Keratinocyte (primary cell): ENCODE measurements around the gene SHC1. TPM values are rescaled to one million over a fixed set of nuclear protein-coding genes. Genes with fewer than 3 reads are reported as not detected.

Experiments
- DNase-seq: peaks from one replicate; pipeline ENCODE4 v3.0.0-alpha.2; 2011; ENCODE audit warnings: low read depth, missing footprints, low spot score
- FAIRE-seq: peaks from 2 replicates; lab custom pipeline; 2011; peaks lifted over from hg19 to GRCh38; lab: Jason Lieb, UNC
- H2AFZ ChIP-seq: 2 replicates; pipeline ENCODE4 v1.6.0; 2012; ENCODE audit warnings: low read length, control low read depth, inconsistent platforms; ENCODE audit not compliant: control insufficient read depth
- H3K27ac ChIP-seq: 2 replicates; pipeline ENCODE4 v1.5.1; 2011; ENCODE audit warnings: low read length; ENCODE audit not compliant: control insufficient read depth, insufficient read depth
- H3K27me3 ChIP-seq: 3 replicates; pipeline ENCODE4 v1.6.0; 2011; ENCODE audit warnings: low read length; ENCODE audit not compliant: control insufficient read depth, insufficient read depth; ENCODE audit errors: extremely low read depth
- H3K36me3 ChIP-seq, 2 experiments: 2 replicates in 1 of 2; 3 replicates in 1 of 2; pipeline ENCODE4 v1.5.1; 2011; ENCODE audit warnings: low read length in 2 of 2, mild to moderate bottlenecking in 1 of 2; ENCODE audit not compliant: control insufficient read depth in 2 of 2, insufficient read depth in 2 of 2; ENCODE audit errors: extremely low read depth in 1 of 2
- H3K4me1 ChIP-seq: 3 replicates; pipeline ENCODE4 v1.5.1; 2011; ENCODE audit warnings: low read length; ENCODE audit not compliant: control insufficient read depth, insufficient read depth; ENCODE audit errors: extremely low read depth
- H3K4me2 ChIP-seq: 3 replicates; pipeline ENCODE4 v1.6.0; 2011; ENCODE audit warnings: low read depth, low read length; ENCODE audit not compliant: control insufficient read depth, insufficient read depth; ENCODE audit errors: extremely low read depth
- H3K4me3 ChIP-seq, 3 experiments: fragments of 200-600 bp in 1 of 3; sonication (generic) in 1 of 3; 2 replicates in 2 of 3; 3 replicates in 1 of 3; pipeline ENCODE4 v1.5.1; 2011 to 2016; ENCODE audit warnings: low read length in 3 of 3, mild to moderate bottlenecking in 3 of 3, control low read depth in 2 of 3, inconsistent platforms in 1 of 3, low read depth in 1 of 3, mixed read lengths in 1 of 3, mixed run types in 1 of 3, moderate library complexity in 1 of 3; ENCODE audit not compliant: control insufficient read depth in 2 of 3, insufficient read depth in 2 of 3; ENCODE audit errors: extremely low read depth in 1 of 3
- H3K79me2 ChIP-seq: 2 replicates; pipeline ENCODE4 v1.6.0; 2012; ENCODE audit warnings: low read length; ENCODE audit not compliant: control insufficient read depth, insufficient read depth
- H3K9ac ChIP-seq: 3 replicates; pipeline ENCODE4 v1.6.0; 2011; ENCODE audit warnings: low read length; ENCODE audit not compliant: control insufficient read depth, insufficient read depth; ENCODE audit errors: extremely low read depth
- H3K9me1 ChIP-seq: 3 replicates; pipeline ENCODE4 v1.6.0; 2011; ENCODE audit warnings: low read length; ENCODE audit not compliant: control insufficient read depth, insufficient read depth; ENCODE audit errors: extremely low read depth
- H3K9me3 ChIP-seq: 2 replicates; pipeline ENCODE4 v1.5.1; 2012; ENCODE audit warnings: low read depth, low read length; ENCODE audit not compliant: control insufficient read depth
- H4K20me1 ChIP-seq: 3 replicates; pipeline ENCODE4 v1.6.0; 2011; ENCODE audit warnings: low read length; ENCODE audit not compliant: control insufficient read depth, insufficient read depth; ENCODE audit errors: extremely low read depth
- CTCF ChIP-seq, 3 experiments: IDR thresholded peaks in 1 of 3; conservative IDR thresholded peaks in 1 of 3; optimal IDR thresholded peaks in 1 of 3; 2 replicates in 2 of 3; 3 replicates in 1 of 3; pipeline versions ENCODE3 to v1.5.1; 2011; ENCODE audit warnings: low read length in 3 of 3, mild to moderate bottlenecking in 3 of 3, moderate library complexity in 2 of 3, control low read depth in 1 of 3, inconsistent platforms in 1 of 3; ENCODE audit not compliant: insufficient read depth in 2 of 3; ENCODE audit errors: extremely low read depth in 1 of 3
- EZH2 ChIP-seq: IDR thresholded peaks from one replicate; pipeline ENCODE4 v1.6.1; 2012; ENCODE audit warnings: inconsistent platforms, mild to moderate bottlenecking, low read length, moderate library complexity
- dilution Hi-C: fragments of 300-500 bp; cut with MboI; formaldehyde crosslinking; loops from one replicate; pipeline ENCODE4 v1.7.0; 2020; ENCODE audit warnings: low sequenced_read_pairs; ENCODE audit not compliant: extremely low pct_ligation_motif_present
- polyA plus RNA-seq, 5 experiments: library from polyadenylated mRNA; depleted of rRNA in 3 of 5; stranded (reverse) in 3 of 5; stranded (forward) in 1 of 5; unstranded in 1 of 5; fragments of >200 nt; gene quantifications; 1 replicate in 1 of 5; 2 replicates in 3 of 5; 3 replicates in 1 of 5; pipeline versions ENCODE4 v1.2.1 to v1.2.3, GENCODE V29; 2011 to 2012; ENCODE audit warnings: missing spikeins in 2 of 5, low read depth in 1 of 5, low replicate concordance in 1 of 5

Gene SHC1
- polyA plus RNA-seq, 1 donor (not counting 4 experiments of a cell fraction or from before 2014, with no cell fraction given), result 245 TPM

- Histone ChIP-seq H3K9me3 (no peaks in the 10 kb centered on the region), H3K9me1 (no peaks in the 10 kb centered on the region), H2AFZ (no peak overlapping the region), H3K27ac (no peak overlapping the region), H3K27me3 (no peaks in the 10 kb centered on the region), H3K4me3 (no peak overlapping the region), H3K4me2 (no peak overlapping the region), H3K9ac (no peak overlapping the region), H4K20me1 (no peaks in the 10 kb centered on the region), H3K36me3 (no peaks in the 10 kb centered on the region), H3K4me1 (peaks cover 14% of the 10 kb centered on the region), H3K79me2 (peaks cover 7% of the 10 kb centered on the region)
- DNase-seq (no peak), FAIRE-seq (no peak)
- TF ChIP-seq EZH2 (no peak), CTCF (optimal IDR thresholded peaks at IDR 0.05 in 1 of 3, IDR thresholded peaks at IDR 0.05 in 1 of 3, conservative IDR thresholded peaks at IDR 0.05 in 1 of 3; ENCODE audit: extremely low read depth in 1 of 3, insufficient read depth in 2 of 3, low read length in 3 of 3) (peak in 1 of 3 experiments; percentile 14)
- dilution Hi-C loops, result no loop called here
These were observed 27.7 kb upstream of the SHC1 start for GRCh38 chr1:154998201-154998780.

- no peak overlapping the region for H2AFZ ChIP-seq
- no peaks in the 10 kb centered on the region for H4K20me1 ChIP-seq
- H3K27me3 ChIP-seq, result no peaks in the 10 kb centered on the region
- H3K4me1 ChIP-seq, result peaks cover 14% of the 10 kb centered on the region
- no peaks in the 10 kb centered on the region for H3K9me1 ChIP-seq
- H3K79me2 ChIP-seq, result no peaks in the 10 kb centered on the region
- H3K4me3 ChIP-seq, result no peak overlapping the region
- dilution Hi-C loops, result no loop called here
- DNase-seq (no peak), FAIRE-seq (no peak)
- H3K9me3 ChIP-seq, result no peaks in the 10 kb centered on the region
- H3K4me2 ChIP-seq, result no peak overlapping the region
- no peaks in the 10 kb centered on the region for H3K36me3 ChIP-seq
- H3K9ac ChIP-seq, result no peak overlapping the region
- TF ChIP-seq EZH2, result no peak
- no peak for TF ChIP-seq CTCF (optimal IDR thresholded peaks at IDR 0.05 in 1 of 3, IDR thresholded peaks at IDR 0.05 in 1 of 3, conservative IDR thresholded peaks at IDR 0.05 in 1 of 3; ENCODE audit: extremely low read depth in 1 of 3, insufficient read depth in 2 of 3, low read length in 3 of 3)
- H3K27ac ChIP-seq, result no peak overlapping the region
These were observed 26.6 kb upstream of the SHC1 start for GRCh38 chr1:154996966-154997701.
